GM20431 (cell line): ENCODE results near the gene OBP2B.
"Not testable (repeated sequence)": the region's sequence is repeated elsewhere in the genome, so short reads cannot be mapped to it uniquely, and the experiment has no call there.

Experiments used
- in situ Hi-C: fragments of 300-500 bp; cut with MseI, MboI; formaldehyde crosslinking; loops from one replicate; pipeline ENCODE4 v1.15.0; 2020; ENCODE audit warnings: low sequenced_read_pairs; ENCODE audit not compliant: unreplicated experiment

OBP2B gene

GRCh38 chr9:133224762-133225161 lies 15.7 kb upstream of the OBP2B start:
- in situ Hi-C loops: no loop called here

- in situ Hi-C loops: not testable (repeated sequence)
Observed at GRCh38 chr9:133223159-133223756, 14.2 kb upstream of the OBP2B start.

GRCh38 chr9:133221994-133222393 lies 12.9 kb upstream of the OBP2B start:
- in situ Hi-C loops: not testable (repeated sequence)

GRCh38 chr9:133221177-133221809 lies 12.2 kb upstream of the OBP2B start:
- in situ Hi-C loops: no loop called here

DNA sequence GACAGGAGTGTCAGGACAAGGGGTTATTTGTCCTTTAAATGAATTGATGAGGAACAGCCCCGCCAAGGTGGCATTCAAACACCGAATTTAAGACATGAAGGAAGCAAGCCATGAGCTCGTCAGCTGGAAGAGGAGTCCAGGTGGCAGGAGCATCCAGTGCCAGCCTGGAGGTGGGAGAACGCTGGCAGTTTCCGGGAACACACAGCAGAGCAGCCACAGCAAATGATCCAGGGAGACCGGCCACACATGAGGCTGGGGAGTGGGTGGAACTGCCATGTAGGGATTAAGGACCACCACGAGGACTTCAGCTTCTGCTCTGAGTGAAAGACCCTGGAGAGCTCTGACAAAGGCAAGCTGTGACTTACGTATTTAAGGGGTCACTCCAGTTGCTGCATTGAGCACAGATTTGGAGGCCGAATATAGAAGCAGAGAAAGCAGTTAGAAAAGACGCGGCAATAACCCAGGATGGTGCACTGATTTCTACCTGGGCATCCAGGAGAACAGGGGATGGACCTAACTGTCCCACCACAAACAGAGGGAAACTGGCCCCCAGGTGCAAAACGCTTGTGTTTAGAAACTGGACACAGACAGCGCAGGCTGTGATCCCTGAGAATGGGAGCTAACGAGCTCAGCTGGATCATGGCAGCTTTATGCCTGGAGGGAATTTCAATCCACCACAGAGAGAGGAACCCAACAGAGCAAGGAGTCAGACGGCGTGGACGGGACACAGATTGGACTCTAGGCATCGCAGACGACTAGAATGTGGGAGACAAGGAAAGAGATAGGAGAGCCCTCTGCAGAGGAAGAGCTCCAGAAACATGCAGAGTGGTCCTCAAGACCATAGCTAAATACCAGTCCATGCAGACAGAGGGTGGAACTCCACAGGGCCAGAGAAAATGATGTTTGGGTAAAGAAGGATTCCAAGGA lies 9.3 kb upstream of the OBP2B start:
- in situ Hi-C loops: not testable (repeated sequence)

DNA sequence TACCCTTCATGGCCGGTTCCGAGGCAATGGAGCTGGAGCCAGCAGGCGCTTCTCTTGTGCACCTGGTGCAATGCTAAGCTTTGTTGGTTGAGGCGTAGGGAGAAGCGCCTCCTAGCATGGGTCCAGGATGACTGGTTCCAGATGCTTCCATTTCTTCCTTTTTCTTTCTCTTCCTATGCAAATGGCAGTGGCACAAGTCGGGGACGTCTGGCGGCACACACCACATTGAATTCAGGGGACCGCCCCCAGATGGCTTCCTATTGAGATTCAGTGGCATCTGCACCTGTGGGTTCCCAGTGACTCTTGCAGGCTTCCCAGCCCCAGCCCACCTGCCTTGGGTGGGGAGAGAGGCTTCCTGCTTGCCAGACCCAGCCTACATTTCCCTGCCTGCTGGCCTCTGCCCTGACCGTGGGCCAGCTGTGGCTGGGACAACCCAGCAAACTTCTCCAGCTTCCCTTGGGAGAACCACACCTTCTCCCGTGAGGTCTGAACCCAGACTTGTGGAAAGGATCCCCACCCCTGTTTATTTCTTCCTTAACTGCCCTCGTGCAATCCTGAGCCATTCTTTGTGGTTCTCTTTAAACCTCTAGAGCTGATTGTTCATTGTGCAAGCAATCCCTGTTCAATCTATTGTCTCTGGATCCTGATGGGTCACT lies 8.4 kb upstream of the OBP2B start:
- in situ Hi-C loops: not testable (repeated sequence)

DNA sequence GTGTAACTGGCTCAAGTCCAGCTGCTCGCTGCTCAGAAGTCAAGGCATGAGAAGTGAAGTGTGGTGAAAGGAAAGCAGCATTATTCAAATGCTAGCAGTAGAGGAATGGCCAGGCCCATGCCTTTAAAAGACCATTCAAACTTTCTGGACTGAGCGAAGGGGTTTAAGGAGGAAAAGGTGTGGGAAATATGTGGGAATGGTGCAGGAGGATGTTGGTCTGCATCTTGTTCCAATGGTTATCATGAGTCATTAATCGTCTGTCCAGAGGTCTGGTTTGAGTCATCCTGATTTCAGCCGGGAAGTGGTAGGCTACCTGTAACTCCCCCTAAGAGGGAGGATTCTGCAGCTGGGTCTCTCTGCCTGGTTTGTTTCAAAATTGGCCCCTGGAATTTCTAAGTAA lies 5.2 kb upstream of the OBP2B start:
- in situ Hi-C loops: not testable (repeated sequence)

DNA sequence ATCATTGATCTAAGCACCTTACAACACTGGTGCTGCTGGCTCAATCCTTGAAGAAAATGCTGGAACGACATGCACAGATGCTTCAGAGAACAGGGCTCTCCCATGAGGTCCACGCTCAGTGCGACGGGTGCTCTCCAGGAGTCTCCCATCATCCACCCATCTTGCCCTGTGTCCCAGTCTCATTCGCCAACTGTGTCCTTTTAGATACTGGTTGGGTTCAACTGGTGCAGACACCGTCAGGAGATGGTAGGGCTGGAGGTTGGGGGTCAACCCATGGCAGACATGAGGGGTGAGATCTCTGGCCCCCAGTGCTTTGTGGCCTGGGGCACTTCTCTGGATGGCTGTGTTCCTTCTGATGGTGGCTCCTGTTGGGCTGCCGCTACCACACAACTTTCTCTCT lies 1.6 kb upstream of the OBP2B start:
- in situ Hi-C loops: no loop called here

DNA sequence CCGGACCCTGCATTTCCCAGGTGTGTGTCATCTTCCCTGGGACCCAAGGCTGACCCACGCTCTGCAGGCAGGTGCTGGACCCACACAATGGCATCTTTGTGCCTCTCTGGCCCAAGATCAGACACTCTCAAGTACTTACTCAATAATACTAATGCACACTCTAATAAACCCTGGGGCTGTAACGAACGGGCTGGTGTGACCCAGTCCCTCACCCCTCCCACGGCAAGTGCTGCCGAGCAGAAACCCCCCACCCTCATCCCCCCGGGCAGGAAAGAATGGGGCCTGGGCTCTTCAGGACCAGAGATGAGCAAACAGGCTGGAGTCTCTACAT lies 1.1 kb upstream of the OBP2B start:
- in situ Hi-C loops: no loop called here

- in situ Hi-C loops: not testable (repeated sequence)
Observed at GRCh38 chr9:133209327-133210201, 514 bp upstream of the OBP2B start.

DNA sequence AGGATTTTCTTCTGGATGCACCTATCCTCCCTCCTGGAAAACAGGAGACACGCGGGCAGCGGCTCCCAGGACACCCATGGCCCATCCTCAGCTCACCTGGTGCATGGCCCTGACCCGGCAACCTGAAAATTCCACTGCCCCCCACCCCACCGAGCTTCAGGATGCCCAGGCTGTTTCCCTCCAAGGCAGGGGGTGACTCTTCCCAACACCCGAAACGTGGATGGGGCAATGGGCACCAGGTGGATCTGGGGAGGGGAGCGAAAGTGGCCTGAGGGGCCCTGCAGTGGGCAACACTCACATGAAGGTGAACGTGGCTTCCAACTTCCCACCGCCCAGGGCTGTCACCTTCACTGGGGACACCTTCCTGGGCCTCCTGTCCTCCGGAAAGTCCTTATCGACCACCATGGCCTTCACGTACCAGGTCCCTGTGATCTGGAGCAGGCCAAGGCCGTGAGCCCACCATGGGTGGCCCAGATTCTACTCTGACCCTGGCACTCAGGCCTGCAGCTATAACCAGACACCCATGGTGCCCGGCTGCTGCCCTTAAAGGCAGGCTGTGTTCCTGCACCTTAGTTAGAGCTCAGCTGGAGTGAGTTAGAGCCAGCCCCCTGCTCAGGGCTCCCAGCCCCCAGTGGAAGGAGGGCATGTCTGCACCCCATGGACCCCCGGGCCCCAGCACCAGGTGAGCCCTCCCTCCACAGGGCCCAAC lies 725 bp downstream of the OBP2B start:
- in situ Hi-C loops: not testable (repeated sequence)

DNA sequence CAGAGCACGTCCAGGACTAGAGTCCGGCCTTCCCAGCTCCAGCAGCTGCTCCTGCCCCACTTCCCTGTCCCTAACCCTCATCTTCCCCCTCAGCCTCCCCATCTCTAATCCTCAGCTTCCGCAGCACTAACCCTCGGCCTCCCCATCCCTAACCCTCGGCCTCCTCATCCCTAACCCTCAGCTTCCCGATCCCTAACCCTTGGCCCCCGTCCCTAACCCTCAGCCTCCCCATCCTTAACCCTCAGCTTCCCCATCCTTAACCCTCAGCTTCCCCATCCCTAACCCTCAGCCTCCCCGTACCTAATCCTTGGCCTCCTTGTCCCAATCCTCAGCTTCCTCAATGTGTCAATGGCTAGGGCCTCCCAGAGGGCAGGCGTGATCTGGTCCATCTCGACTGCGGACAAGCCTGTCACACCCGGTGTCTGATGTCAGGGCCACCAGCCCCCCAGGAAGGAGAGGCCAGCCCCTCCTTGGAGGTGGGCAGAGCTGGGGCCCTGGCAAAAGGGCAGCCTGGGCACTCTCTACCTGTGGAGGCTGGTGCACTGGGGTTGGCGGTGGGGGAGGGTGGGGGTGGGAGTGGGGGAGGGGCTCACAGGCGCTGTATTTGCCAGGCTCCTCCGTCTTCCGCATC lies 1.4 kb downstream of the OBP2B start:
- in situ Hi-C loops: no loop called here

DNA sequence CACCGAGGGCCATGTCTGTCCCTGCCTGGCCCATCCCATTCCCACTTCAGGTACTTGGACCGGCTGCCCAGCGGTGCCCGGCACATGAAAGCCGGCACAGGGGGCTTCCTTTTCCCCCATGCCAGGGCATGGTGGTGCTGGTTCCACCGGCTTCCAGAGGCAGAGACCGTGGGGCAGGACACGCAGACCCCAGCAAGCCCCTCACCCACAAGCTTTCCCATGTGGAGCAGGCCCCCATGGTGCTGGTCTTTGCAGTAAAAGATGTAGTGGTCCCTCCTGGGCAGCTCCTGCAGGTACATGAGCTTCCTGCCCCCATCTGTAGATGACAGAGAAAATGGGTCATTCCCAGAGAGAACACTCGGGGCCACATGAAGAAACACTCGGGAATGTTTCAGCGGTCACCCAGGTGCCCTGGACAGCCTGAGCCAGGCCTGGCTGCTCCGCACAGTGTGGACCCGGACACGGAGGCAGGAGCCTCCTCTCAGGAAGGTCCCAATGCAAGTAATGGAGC lies 2.0 kb downstream of the OBP2B start:
- in situ Hi-C loops: no loop called here

DNA sequence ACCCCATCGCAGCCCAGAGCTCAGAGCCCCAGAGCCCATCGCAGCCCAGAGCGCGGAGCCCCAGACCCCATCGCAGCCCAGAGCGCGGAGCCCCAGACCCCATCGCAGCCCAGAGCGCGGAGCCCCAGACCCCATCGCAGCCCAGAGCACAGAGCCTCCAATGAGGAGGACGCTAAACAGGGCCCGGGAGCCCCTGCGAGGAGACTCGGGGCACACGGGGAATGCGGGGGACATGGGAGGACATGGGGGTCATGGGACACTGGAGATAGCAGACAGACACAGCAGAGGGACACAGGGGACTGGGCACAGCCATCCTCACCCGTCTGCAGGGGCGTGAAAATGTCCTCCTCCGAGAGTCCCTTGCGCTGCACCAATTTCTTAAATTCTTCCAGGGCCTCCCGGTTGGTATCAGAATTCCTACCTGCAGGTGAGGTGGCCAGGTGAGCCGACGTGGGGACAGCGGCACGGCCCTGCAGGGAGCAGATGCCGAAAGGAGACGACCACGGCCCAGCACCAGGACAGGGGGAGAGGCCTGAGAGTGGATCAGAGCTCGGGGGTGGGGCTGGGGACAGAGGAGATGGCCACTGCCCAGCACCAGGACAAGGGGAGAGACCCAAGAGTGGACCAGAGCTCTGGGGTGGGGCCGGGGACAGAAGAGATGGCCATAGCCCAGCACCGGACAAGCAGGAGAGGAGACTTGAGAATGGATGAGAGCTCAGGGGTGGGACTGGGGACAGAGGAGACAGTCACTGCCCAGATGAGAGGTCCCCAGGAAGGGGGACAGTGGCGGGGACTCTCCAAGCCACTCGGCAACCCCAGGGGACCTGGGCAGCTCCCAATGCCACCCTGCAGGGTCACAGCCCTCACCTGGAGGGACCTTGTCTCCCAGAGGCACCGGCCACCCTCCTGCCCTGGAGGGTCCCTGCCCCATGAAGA lies 2.8 kb downstream of the OBP2B start:
- in situ Hi-C loops: no loop called here

DNA sequence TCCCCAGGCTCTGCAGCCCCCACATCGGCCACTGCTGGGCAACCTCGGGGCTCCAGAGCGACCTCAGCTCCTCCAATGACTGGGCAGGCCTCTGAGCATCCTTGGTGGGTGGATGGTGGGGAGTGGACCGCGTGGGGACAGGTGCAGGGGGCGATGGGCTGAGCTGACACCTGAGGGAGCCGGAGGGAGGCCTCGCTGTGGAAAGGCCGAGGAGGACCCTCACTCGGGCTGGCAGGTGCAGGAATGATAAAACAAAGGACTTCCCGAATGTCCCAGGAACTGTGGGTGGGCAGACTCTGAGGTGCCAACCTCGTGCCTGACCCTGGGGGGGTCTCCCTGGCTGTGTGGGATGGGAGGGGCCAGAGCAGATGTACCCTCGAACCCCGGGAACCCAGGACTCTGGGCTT lies 3.6 kb downstream of the OBP2B start:
- in situ Hi-C loops: not testable (repeated sequence)

GRCh38 chr9:133204993-133205336 lies 4.1 kb downstream of the OBP2B start:
- in situ Hi-C loops: no loop called here

DNA sequence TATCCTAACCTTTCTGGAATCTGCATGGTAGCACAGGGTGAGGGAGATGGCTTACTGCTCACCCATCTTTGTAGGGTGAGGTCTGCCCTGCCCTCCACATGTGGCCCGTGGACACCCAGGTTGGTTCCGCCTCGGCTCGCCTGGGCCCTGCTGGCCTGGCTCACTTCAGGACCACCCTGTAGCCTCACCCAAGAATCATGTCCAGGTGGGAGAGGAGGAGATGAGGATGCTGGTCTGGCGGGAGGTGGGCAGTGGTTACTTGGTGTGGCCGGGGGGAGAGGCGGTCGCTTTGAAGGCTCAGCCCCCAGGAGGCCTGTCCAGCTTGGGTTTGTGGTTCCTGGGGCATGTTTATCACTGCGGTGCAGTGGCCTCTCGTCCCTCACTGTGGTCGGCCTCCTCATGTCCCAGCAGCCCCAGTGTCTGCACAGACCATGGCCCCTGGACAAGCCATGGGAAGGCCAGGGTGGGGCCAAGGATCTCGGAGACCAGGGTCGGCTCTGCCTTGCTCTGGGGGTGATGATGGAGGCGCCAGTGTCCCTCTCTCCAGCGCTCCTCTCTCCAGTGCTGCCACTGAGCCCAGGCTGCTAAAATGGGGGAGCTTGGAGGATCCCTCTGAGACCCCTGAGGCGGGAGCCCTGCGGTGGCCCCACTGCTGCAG lies 4.6 kb downstream of the OBP2B start:
- in situ Hi-C loops: no loop called here
